HepG2 (cell line): ENCODE results near the gene MASP1. TPM values are rescaled to one million over a fixed set of nuclear protein-coding genes. Genes with fewer than 3 reads are reported as not detected.

ENCODE experiments used
- HNF1A ChIP-seq, 2 experiments: sonication (generic) in 1 of 2; formaldehyde crosslinking in 1 of 2; IDR thresholded peaks; 2 replicates each; pipeline versions ENCODE4 v1.4.0 to v1.6.1; 2016 to 2020; ENCODE audit warnings: borderline replicate concordance in 1 of 2, low read depth in 1 of 2, mild to moderate bottlenecking in 1 of 2, missing genetic modification reagents in 1 of 2
- HNF4A ChIP-seq: sonication (generic); formaldehyde crosslinking; IDR thresholded peaks from 2 replicates; pipeline ENCODE4 v1.4.0; 2020; ENCODE audit warnings: missing genetic modification reagents
- NCOA2 ChIP-seq: sonication (generic); formaldehyde crosslinking; IDR thresholded peaks from 2 replicates; pipeline ENCODE4 v1.8.0; 2022; ENCODE audit warnings: inconsistent platforms
- NR1H2 ChIP-seq: sonication (generic); formaldehyde crosslinking; IDR thresholded peaks from 2 replicates; pipeline ENCODE4 v1.8.1; 2022; ENCODE audit warnings: low read depth, missing genetic modification reagents, borderline replicate concordance
- PAX8 ChIP-seq: sonication (generic); formaldehyde crosslinking; IDR thresholded peaks from 2 replicates; pipeline ENCODE4 v1.8.0; 2022; ENCODE audit warnings: mild to moderate bottlenecking, missing genetic modification reagents, borderline replicate concordance
- PHF20 ChIP-seq: sonication (generic); formaldehyde crosslinking; IDR thresholded peaks from 2 replicates; pipeline ENCODE4 v1.5.0; 2020; ENCODE audit warnings: mild to moderate bottlenecking, missing genetic modification reagents
- RXRA ChIP-seq: sonication (generic); formaldehyde crosslinking; IDR thresholded peaks from 2 replicates; pipeline ENCODE4 v1.5.1; 2020; ENCODE audit warnings: missing genetic modification reagents
- SOX13 ChIP-seq, 3 experiments: fragments of 450-650 bp in 1 of 3; sonication (generic) in 1 of 3; formaldehyde crosslinking in 1 of 3; IDR thresholded peaks in 2 of 3; conservative IDR thresholded peaks in 1 of 3; 2 replicates each; pipeline versions ENCODE4 v1.5.0 to v1.6.1; 2016 to 2020; ENCODE audit warnings: antibody characterized with exemption in 1 of 3, mild to moderate bottlenecking in 1 of 3, missing compliant biosample characterization in 1 of 3, missing genetic modification reagents in 1 of 3, moderate library complexity in 1 of 3
- SOX6 ChIP-seq, 2 experiments: fragments of 450-650 bp in 1 of 2; sonication (generic) in 1 of 2; formaldehyde crosslinking in 1 of 2; IDR thresholded peaks; 2 replicates each; pipeline versions ENCODE4 v1.4.0 to v1.6.1; 2017 to 2020; ENCODE audit warnings: antibody characterized with exemption in 1 of 2, mild to moderate bottlenecking in 1 of 2, missing genetic modification reagents in 1 of 2
- XBP1 ChIP-seq: sonication (generic); formaldehyde crosslinking; IDR thresholded peaks from 2 replicates; pipeline ENCODE4 v1.5.0; 2020; ENCODE audit warnings: missing genetic modification reagents
- ZBTB1 ChIP-seq: sonication (generic); formaldehyde crosslinking; IDR thresholded peaks from 2 replicates; pipeline ENCODE4 v1.4.0; 2020; ENCODE audit warnings: missing genetic modification reagents, borderline replicate concordance
- ZBTB49 ChIP-seq: sonication (generic); formaldehyde crosslinking; IDR thresholded peaks from 2 replicates; pipeline ENCODE4 v1.4.0; 2020; ENCODE audit warnings: missing genetic modification reagents, borderline replicate concordance
- ZNF281 ChIP-seq: sonication (generic); formaldehyde crosslinking; IDR thresholded peaks from 2 replicates; pipeline ENCODE4 v1.4.0; 2020; ENCODE audit warnings: missing genetic modification reagents, borderline replicate concordance
- ZNF333 ChIP-seq: sonication (generic); formaldehyde crosslinking; IDR thresholded peaks from 2 replicates; pipeline ENCODE4 v1.4.0; 2020; ENCODE audit warnings: mild to moderate bottlenecking, missing genetic modification reagents, borderline replicate concordance
- ZNF605 ChIP-seq: sonication (generic); formaldehyde crosslinking; IDR thresholded peaks from 2 replicates; pipeline ENCODE4 v1.8.0; 2022; ENCODE audit warnings: mild to moderate bottlenecking, missing genetic modification reagents
- polyA plus RNA-seq, 8 experiments: library from polyadenylated mRNA; depleted of rRNA in 3 of 8; stranded (reverse) in 7 of 8; unstranded in 1 of 8; fragments of >200 nt; fragmentation: Illumina TruSeq in 4 of 8; extraction: Trizol in 4 of 8; gene quantifications; 2 replicates each; pipeline versions ENCODE4 v1.2.1 to v1.2.3, GENCODE V29; 2011 to 2016; ENCODE audit warnings: low read depth in 4 of 8, missing spikeins in 1 of 8, mixed read lengths in 1 of 8; ENCODE audit not compliant: insufficient read depth in 1 of 8
- total RNA-seq, 5 experiments: library from RNA; depleted of rRNA; stranded (reverse); fragments of >200 nt; fragmentation: Illumina TruSeq; extraction: Trizol; gene quantifications; 2 replicates each; pipeline ENCODE4 v1.2.3, GENCODE V29; 2016; ENCODE audit warnings: low read depth in 1 of 5

Gene MASP1
- total and polyA plus RNA-seq, 2 of the 13 experiments (the other 11 are each of a cell fraction or from before 2014, with no cell fraction given) = 10.8 to 56.0 TPM

GRCh38 chr3:187286467-187287059, 5.0 kb downstream of the MASP1 start (continued):
- no peak for TF ChIP-seq ZBTB49 (CRISPR knock-in tag)
- peak; percentile 76 for TF ChIP-seq NCOA2 (CRISPR knock-in tag)
- no peak for TF ChIP-seq PHF20 (CRISPR knock-in tag)
- no peak for TF ChIP-seq HNF1A (IDR thresholded peaks at IDR 0.05; ENCODE audit: low read depth)
- peak; percentile 38; the same call in 1 of the 2 replicates for TF ChIP-seq HNF1A (CRISPR knock-in tag; IDR thresholded peaks at IDR 0.05; ENCODE audit: borderline replicate concordance)
- TF ChIP-seq ZBTB1 = no peak
- TF ChIP-seq XBP1 (CRISPR knock-in tag) = no peak
- no peak for TF ChIP-seq ZNF605 (CRISPR knock-in tag)
- TF ChIP-seq NR1H2 (CRISPR knock-in tag) = no peak
- peak; percentile 23; the same call in 1 of the 2 replicates for TF ChIP-seq RXRA (CRISPR knock-in tag)
- TF ChIP-seq SOX13 (IDR thresholded peaks at IDR 0.05) = no peak
- TF ChIP-seq SOX13 (CRISPR knock-in tag; conservative IDR thresholded peaks at IDR 0.05 in 1 of 2, IDR thresholded peaks at IDR 0.05 in 1 of 2) = peak in 1 of 2 experiments; percentile 40; a peak in 1 of 4 replicates
- TF ChIP-seq SOX6 (IDR thresholded peaks at IDR 0.05) = no peak
- TF ChIP-seq SOX6 (CRISPR knock-in tag; IDR thresholded peaks at IDR 0.05) = peak; percentile 82
- peak; percentile 88 for TF ChIP-seq HNF4A
- TF ChIP-seq ZNF281 (CRISPR knock-in tag) = no peak
- TF ChIP-seq ZNF333 (CRISPR knock-in tag) = no peak
- TF ChIP-seq PAX8 = no peak
